Gastroesophageal sphincter (tissue), 4 donors: ENCODE results near the gene NDOR1. TPM values are rescaled to one million over a fixed set of nuclear protein-coding genes. Genes with fewer than 3 reads are reported as not detected.

Experiments
- ATAC-seq: fragments of 150-250 bp; one replicate; pipeline ENCODE4 v1.9.1; 2016; ENCODE audit warnings: mild to moderate bottlenecking, moderate library complexity
- H3K27ac ChIP-seq, 4 donors: fragments of 200-600 bp; sonication (generic) in 3 of 4; 1 replicate in 3 of 4; 2 replicates in 1 of 4; pipeline ENCODE4 v1.5.1; 2016 to 2019
- H3K27me3 ChIP-seq: fragments of 200-600 bp; sonication (generic); one replicate; pipeline ENCODE4 v1.5.1; 2019
- H3K36me3 ChIP-seq, 2 donors: fragments of 200-600 bp; sonication (generic); one replicate each; pipeline ENCODE4 v1.5.1; 2019; ENCODE audit warnings: control low read depth in 1 of 2
- H3K4me1 ChIP-seq, 3 donors: fragments of 200-600 bp; sonication (generic); 1 replicate in 2 of 3; 2 replicates in 1 of 3; pipeline ENCODE4 v1.5.1; 2016 to 2019; ENCODE audit warnings: control low read depth in 2 of 3
- H3K4me3 ChIP-seq, 2 donors: fragments of 200-600 bp; sonication (generic); one replicate each; pipeline ENCODE4 v1.5.1; 2019; ENCODE audit warnings: mild to moderate bottlenecking in 1 of 2, moderate library complexity in 1 of 2
- H3K9me3 ChIP-seq, 3 donors: fragments of 200-600 bp; sonication (generic); one replicate each; pipeline ENCODE4 v1.5.1; 2017 to 2019; ENCODE audit warnings: control low read depth in 2 of 3
- EP300 ChIP-seq: sonication (generic); formaldehyde crosslinking; IDR thresholded peaks from one replicate; pipeline ENCODE4 v1.6.1; 2017; ENCODE audit warnings: antibody characterized with exemption, mild to moderate bottlenecking
- POLR2A ChIP-seq, 2 donors: fragments of 450-650 bp; IDR thresholded peaks; one replicate each; pipeline ENCODE4 v1.6.1; 2017; ENCODE audit warnings: antibody characterized with exemption in 2 of 2, mild to moderate bottlenecking in 2 of 2, moderate library complexity in 1 of 2
- POLR2AphosphoS5 ChIP-seq: sonication (generic); formaldehyde crosslinking; IDR thresholded peaks from one replicate; pipeline ENCODE4 v1.6.1; 2017; ENCODE audit warnings: antibody characterized with exemption
- WGBS, 2 donors: methylation state at CpG; one replicate each; pipeline ENCODE4 v1.1.5; 2018; ENCODE audit warnings: low coverage in 1 of 2; 5-methylcytosine and 5-hydroxymethylcytosine counted together
- total RNA-seq, 4 donors: library from RNA; depleted of rRNA; stranded (reverse); fragments of >200 nt; gene quantifications; one replicate each; pipeline ENCODE4 v1.1.0, GENCODE V29; 2016
- TF ChIP-seq, protein P1 (sequence below), 4 experiments: fragments of 200-600 bp in 2 of 4; fragments of 450-650 bp in 2 of 4; sonication (generic) in 1 of 4; IDR thresholded peaks; one replicate each; pipeline ENCODE4 v1.5.1; 2017 to 2019; ENCODE audit warnings: antibody characterized with exemption in 4 of 4, mild to moderate bottlenecking in 2 of 4, moderate library complexity in 2 of 4

The NDOR1 gene
- total RNA-seq, 4 donors from 2014 or later, result 4.6 to 9.8 (median 7.6) TPM

DNA sequence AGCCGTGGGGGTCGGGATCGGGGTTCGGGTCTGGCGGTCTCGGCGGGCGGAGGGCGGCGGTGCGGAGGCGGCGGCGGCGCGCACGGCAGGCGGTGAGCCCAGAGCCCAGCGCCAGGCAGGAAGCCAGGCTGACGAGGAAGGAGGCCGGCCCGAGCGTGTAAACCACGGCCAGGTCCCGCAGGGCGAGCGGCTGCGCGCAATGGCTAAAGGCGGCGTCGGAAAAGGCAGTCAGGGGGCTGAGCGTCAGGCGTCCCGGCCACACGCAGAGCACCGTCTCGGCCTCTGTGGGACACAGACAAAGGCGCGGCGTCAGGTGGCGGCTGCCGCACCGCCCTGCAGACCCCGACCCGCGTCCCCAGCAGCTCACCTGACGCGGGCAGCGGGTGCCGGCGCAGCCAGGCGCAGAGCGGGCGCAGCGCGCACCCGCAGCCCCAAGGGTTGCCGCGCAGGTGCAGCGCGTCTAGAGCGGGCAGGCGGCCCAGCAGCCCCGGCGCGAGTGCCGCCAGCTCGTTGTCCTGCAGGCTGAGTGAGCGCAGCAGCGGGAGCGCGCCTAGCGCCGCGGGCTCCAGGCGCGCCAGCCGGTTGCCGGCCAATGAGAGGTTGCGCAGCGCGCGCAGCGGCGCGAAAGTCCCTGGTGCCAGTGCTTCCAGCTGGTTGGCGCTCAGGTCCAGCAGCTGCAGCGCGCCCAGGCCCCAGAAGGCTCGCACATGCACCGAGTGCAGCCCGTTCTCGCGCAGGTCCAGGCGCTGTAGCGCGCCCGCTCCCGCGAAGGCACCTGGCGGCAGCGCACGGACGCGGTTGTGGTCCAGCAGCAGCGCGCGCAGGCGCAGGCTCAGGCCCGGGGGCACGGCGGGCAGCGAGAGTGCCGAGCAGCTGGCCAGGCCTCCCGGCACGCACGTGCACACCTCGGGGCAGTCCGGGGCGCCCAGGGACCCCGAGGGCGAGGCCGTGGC, 36.3 kb upstream of the NDOR1 start:
- 0% methylated on average over 3 of the region's 124 CpGs; no CpG with 5 or more reads in 1 of the 2 donors for WGBS, 2 donors
- no peak overlapping the region for H3K27ac ChIP-seq
- TF ChIP-seq, protein P1, sequence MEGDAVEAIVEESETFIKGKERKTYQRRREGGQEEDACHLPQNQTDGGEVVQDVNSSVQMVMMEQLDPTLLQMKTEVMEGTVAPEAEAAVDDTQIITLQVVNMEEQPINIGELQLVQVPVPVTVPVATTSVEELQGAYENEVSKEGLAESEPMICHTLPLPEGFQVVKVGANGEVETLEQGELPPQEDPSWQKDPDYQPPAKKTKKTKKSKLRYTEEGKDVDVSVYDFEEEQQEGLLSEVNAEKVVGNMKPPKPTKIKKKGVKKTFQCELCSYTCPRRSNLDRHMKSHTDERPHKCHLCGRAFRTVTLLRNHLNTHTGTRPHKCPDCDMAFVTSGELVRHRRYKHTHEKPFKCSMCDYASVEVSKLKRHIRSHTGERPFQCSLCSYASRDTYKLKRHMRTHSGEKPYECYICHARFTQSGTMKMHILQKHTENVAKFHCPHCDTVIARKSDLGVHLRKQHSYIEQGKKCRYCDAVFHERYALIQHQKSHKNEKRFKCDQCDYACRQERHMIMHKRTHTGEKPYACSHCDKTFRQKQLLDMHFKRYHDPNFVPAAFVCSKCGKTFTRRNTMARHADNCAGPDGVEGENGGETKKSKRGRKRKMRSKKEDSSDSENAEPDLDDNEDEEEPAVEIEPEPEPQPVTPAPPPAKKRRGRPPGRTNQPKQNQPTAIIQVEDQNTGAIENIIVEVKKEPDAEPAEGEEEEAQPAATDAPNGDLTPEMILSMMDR (IDR thresholded peaks at IDR 0.05), result no peak
- TF ChIP-seq POLR2AphosphoS5 (no peak), POLR2A (IDR thresholded peaks at IDR 0.05) (no peak), EP300 (no peak)
- H3K27me3 ChIP-seq, result peaks cover 100% of the 10 kb centered on the region
- peaks cover 5 to 31% (median 25%) of the 10 kb centered on the region in 3 donors for H3K4me1 ChIP-seq
- H3K9me3 ChIP-seq, result no peaks in the 10 kb centered on the region
- ATAC-seq, result peak; percentile 14
- peak overlapping the region in 1 of 2 donors; percentile 48 for H3K4me3 ChIP-seq
- no peaks in the 10 kb centered on the region for H3K36me3 ChIP-seq

DNA sequence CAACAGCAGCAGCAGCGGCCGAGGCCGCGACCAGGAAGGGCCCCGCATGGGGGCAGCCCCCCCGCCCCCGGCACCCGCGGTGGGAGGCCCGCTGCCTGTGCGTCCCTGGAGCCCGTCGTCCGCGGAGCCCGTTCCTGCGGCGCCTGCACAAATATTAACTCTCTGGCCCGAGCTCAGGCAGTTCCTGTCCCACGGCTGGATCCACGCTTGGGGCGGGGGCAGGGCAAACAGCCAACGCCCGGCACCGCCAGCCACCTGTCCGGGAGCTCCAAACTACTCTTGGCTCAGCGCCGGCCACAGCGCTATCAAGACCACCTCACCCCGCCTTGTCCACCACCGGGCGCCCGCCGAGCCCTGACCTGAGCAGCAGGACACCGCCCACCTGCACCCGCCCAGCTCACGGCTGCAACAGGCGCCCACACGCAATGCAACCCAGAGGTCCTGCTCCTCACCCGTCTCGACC, 35.6 kb upstream of the NDOR1 start, which contains the start of gene LRRC26:
Gene LRRC26, minus strand, starts transcription at position 156 of the 463 bp plus-strand sequence. Its CDS starts 108 bp downstream, at position 48.
- H3K36me3 ChIP-seq, result no peaks in the 10 kb centered on the region
- H3K4me3 ChIP-seq, result peak within 1 kb of the TSS in 1 of 2 donors; percentile 48
- H3K27ac ChIP-seq, result no peak within 1 kb of the TSS
- WGBS, 2 donors, result 0% methylated on average over 2 of the region's 41 CpGs; no CpG with 5 or more reads in 1 of the 2 donors
- no peaks in the 10 kb centered on the region for H3K9me3 ChIP-seq
- H3K27me3 ChIP-seq, result peaks cover 97% of the 10 kb centered on the region
- no peak for ATAC-seq
- H3K4me1 ChIP-seq, result peaks cover 5 to 32% (median 25%) of the 10 kb centered on the region in 3 donors
- TF ChIP-seq POLR2A (IDR thresholded peaks at IDR 0.05) (no peak), EP300 (no peak), POLR2AphosphoS5 (no peak)
- TF ChIP-seq, protein P1 (IDR thresholded peaks at IDR 0.05), result no peak

DNA sequence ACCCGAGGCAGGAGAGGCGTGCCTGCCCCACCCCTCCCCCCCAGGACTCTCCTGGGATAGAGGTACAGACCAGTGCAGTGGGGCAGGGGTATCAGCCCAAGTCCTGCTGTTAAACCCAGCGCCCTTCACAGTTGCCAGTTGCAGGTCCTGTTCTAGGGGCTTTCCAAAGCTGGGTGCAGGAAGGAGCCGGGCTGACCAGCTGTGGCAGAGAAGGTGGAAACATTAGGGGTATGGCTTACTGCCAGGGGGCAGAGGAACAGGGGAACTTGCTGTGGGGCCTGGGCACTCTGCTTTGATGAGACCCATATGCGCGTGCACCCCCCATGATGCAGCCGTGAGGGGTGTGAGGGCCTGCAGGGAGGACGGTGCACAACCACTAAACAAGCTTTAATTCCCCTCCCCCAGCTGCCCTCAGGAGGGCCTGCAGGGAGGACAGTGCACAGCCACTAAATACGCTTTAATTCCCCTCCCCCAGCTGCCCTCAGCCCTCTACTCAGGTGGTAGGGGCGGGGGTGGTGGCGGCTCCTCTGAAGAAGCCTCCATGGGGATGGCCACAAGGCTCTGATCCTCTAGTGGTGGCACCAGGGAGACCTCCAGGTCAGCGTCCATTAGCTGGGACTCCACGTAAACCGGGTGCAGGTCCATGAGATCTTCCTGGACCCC, 34.9 kb upstream of the NDOR1 start:
- Histone ChIP-seq H3K4me1 (peaks cover 5 to 38% (median 25%) of the 10 kb centered on the region in 3 donors), H3K4me3 (no peak overlapping the region), H3K9me3 (no peaks in the 10 kb centered on the region), H3K27ac (no peak overlapping the region), H3K36me3 (no peaks in the 10 kb centered on the region), H3K27me3 (peaks cover 90% of the 10 kb centered on the region)
- 0 to 40% methylated on average over 2 of the region's 14 CpGs for WGBS, 2 donors
- TF ChIP-seq, protein P1 (IDR thresholded peaks at IDR 0.05), result no peak
- TF ChIP-seq EP300 (no peak), POLR2AphosphoS5 (no peak), POLR2A (IDR thresholded peaks at IDR 0.05) (no peak)
- ATAC-seq, result no peak

DNA sequence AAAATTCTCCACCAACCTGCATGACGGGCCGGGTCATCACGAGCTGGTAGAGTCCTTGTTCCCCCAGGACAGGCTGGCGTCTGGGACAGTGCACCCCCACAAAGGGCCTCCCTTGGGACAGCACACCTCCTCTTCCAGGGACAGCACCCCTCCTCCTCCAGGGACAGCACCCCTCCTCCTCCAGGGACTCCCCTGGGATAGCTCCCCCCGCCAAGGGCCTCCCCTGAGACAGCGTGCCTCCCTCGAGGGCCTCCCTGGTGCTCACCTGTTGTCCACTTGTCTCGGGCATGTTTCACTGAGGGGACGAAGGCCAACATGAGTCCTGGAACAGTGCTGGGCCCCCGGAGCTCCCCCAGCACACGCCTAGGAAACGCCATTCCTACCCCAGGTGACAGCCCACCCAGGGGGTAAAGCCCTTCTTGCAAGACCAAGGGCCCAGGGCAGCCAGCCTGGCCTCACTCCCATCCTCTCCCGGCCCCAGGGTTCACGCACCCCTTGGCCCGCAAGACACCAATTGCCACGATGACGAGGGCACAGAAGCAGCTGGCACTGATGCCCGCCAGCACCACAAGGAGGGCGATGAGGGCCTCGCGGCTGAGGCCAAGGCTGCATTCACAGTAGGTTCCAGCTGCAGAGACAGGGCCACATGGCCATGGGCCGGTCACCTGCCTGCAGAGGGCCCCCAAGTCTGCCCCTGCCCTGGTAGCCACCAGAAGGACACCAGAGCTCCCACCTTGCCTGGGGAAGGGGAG, 34.2 kb upstream of the NDOR1 start:
- ATAC-seq, result no peak
- TF ChIP-seq, protein P1 (IDR thresholded peaks at IDR 0.05), result no peak
- TF ChIP-seq POLR2A (IDR thresholded peaks at IDR 0.05), result no peak
- TF ChIP-seq POLR2AphosphoS5, result no peak
- no peak for TF ChIP-seq EP300
- no CpG with 5 or more reads among the region's 22 CpGs for WGBS, 2 donors

More for the DNA sequence above, 34.2 kb upstream of the NDOR1 start:
- Histone ChIP-seq H3K27me3 (peaks cover 83% of the 10 kb centered on the region), H3K4me3 (no peak overlapping the region), H3K9me3 (no peaks in the 10 kb centered on the region), H3K36me3 (no peaks in the 10 kb centered on the region), H3K4me1 (peaks cover 5 to 38% (median 25%) of the 10 kb centered on the region in 3 donors), H3K27ac (no peak overlapping the region)
